Sigmoid colon (tissue), 7 donors: ENCODE results near the gene OXT. TPM values are rescaled to one million over a fixed set of nuclear protein-coding genes. Genes with fewer than 3 reads are reported as not detected.

Source experiments
- DNase-seq: peaks from one replicate; pipeline ENCODE4 v3.0.0-alpha.2; 2019
- H3K27ac ChIP-seq, 4 donors: fragments of 200-600 bp; sonication (generic); one replicate each; pipeline ENCODE4 v1.5.1; 2016 to 2019; ENCODE audit warnings: mild to moderate bottlenecking in 1 of 4
- H3K27me3 ChIP-seq, 3 donors: fragments of 200-600 bp; sonication (generic); one replicate each; pipeline ENCODE4 v1.5.1; 2019; ENCODE audit warnings: mild to moderate bottlenecking in 1 of 3
- H3K36me3 ChIP-seq, 4 donors: fragments of 200-600 bp; sonication (generic); one replicate each; pipeline ENCODE4 v1.5.1; 2016 to 2019
- H3K4me1 ChIP-seq, 4 donors: fragments of 200-600 bp; sonication (generic); one replicate each; pipeline ENCODE4 v1.5.1; 2017 to 2019
- H3K4me3 ChIP-seq, 4 donors: fragments of 200-600 bp; sonication (generic); one replicate each; pipeline ENCODE4 v1.5.1; 2017 to 2019; ENCODE audit warnings: mild to moderate bottlenecking in 2 of 4, moderate library complexity in 1 of 4
- H3K9me3 ChIP-seq, 4 donors: fragments of 200-600 bp in 3 of 4; sonication (generic) in 3 of 4; one replicate each; pipeline versions ENCODE4 v1.5.1 to v1.6.1; 2013 to 2019
- CTCF ChIP-seq, 4 experiments: fragments of 450-650 bp in 3 of 4; fragments of 200-600 bp in 1 of 4; IDR thresholded peaks; one replicate each; pipeline ENCODE4 v1.5.1; 2016 to 2019; ENCODE audit warnings: antibody characterized with exemption in 4 of 4, mild to moderate bottlenecking in 3 of 4, moderate library complexity in 2 of 4
- EP300 ChIP-seq, 4 donors: sonication (generic); formaldehyde crosslinking; IDR thresholded peaks; one replicate each; pipeline ENCODE4 v1.6.1; 2017; ENCODE audit warnings: antibody characterized with exemption in 4 of 4
- POLR2A ChIP-seq, 2 donors: fragments of 450-650 bp; IDR thresholded peaks; one replicate each; pipeline ENCODE4 v1.6.1; 2016; ENCODE audit warnings: antibody characterized with exemption in 2 of 2, mild to moderate bottlenecking in 2 of 2, moderate library complexity in 2 of 2
- POLR2AphosphoS5 ChIP-seq, 4 donors: sonication (generic); formaldehyde crosslinking; IDR thresholded peaks; one replicate each; pipeline ENCODE4 v1.6.1; 2017; ENCODE audit warnings: antibody characterized with exemption in 4 of 4
- WGBS, 2 donors: extraction: QIAGEN DNeasy Blood & Tissue Kit; methylation state at CpG; one replicate each; pipeline ENCODE4 v1.1.7; 2013; 5-methylcytosine and 5-hydroxymethylcytosine counted together
- intact Hi-C: fragments of 100-400 bp; cut with DNase I; formaldehyde crosslinking; loops from one replicate; pipeline ENCODE4 v1.15.1; 2023
- polyA plus RNA-seq, 3 donors: library from polyadenylated mRNA; stranded (reverse); fragments of 200-250 nt; gene quantifications; one replicate each; pipeline ENCODE4 v1.2.3, GENCODE V29; 2013
- total RNA-seq, 4 donors: library from RNA; depleted of rRNA; stranded (reverse); fragments of >200 nt; gene quantifications; one replicate each; pipeline ENCODE4 v1.1.0, GENCODE V29; 2016
- donor health status: healthy with polysubstance abuse.
- donor health status: Bipolar disorder and iron deficiency.
- donor health status: healthy.

OXT gene
- total and polyA plus RNA-seq, 7 donors, result 0.29 TPM; not detected in 6

GRCh38 chr20:3106185-3106584 is 34.8 kb downstream of the OXT start:
- no peaks in the 10 kb centered on the region for H3K9me3 ChIP-seq
- no peaks in the 10 kb centered on the region for H3K27me3 ChIP-seq
- intact Hi-C loops, result no loop called here
- DNase-seq, result no peak
- no peak overlapping the region for H3K27ac ChIP-seq
- TF ChIP-seq EP300 (IDR thresholded peaks at IDR 0.05) (no peak), CTCF (IDR thresholded peaks at IDR 0.05) (no peak), POLR2A (IDR thresholded peaks at IDR 0.05) (no peak)
- peaks cover 0 to 37% (median 17%) of the 10 kb centered on the region in 4 donors for H3K36me3 ChIP-seq
- no peak overlapping the region for H3K4me3 ChIP-seq
- no peaks in the 10 kb centered on the region for H3K4me1 ChIP-seq
- WGBS, 2 donors, result 95 to 97% methylated on average over 3 of the region's 3 CpGs

GRCh38 chr20:3106658-3107463 is 35.4 kb downstream of the OXT start:
- no peak for DNase-seq
- no peaks in the 10 kb centered on the region for H3K9me3 ChIP-seq
- TF ChIP-seq POLR2AphosphoS5 (IDR thresholded peaks at IDR 0.05) (no peak), EP300 (IDR thresholded peaks at IDR 0.05) (no peak), POLR2A (IDR thresholded peaks at IDR 0.05) (no peak), CTCF (IDR thresholded peaks at IDR 0.05) (no peak)
- peaks cover 0 to 42% (median 17%) of the 10 kb centered on the region in 4 donors for H3K36me3 ChIP-seq
- WGBS, 2 donors, result 71 to 87% methylated on average over 14 of the region's 14 CpGs
- intact Hi-C loops, result no loop called here
- no peak overlapping the region for H3K27ac ChIP-seq
- no peaks in the 10 kb centered on the region for H3K4me1 ChIP-seq
- no peak overlapping the region for H3K4me3 ChIP-seq
- H3K27me3 ChIP-seq, result no peaks in the 10 kb centered on the region

GRCh38 chr20:3107464-3108025 is 36.1 kb downstream of the OXT start:
- Histone ChIP-seq H3K27me3 (no peaks in the 10 kb centered on the region), H3K27ac (no peak overlapping the region), H3K4me3 (no peak overlapping the region), H3K4me1 (no peaks in the 10 kb centered on the region), H3K36me3 (peaks cover 0 to 42% (median 17%) of the 10 kb centered on the region in 4 donors), H3K9me3 (no peaks in the 10 kb centered on the region)
- 91 to 94% methylated on average over 12 of the region's 12 CpGs for WGBS, 2 donors
- no peak for DNase-seq
- no peak for TF ChIP-seq POLR2A (IDR thresholded peaks at IDR 0.05)
- no peak for TF ChIP-seq POLR2AphosphoS5 (IDR thresholded peaks at IDR 0.05)
- TF ChIP-seq CTCF (IDR thresholded peaks at IDR 0.05), result no peak
- TF ChIP-seq EP300 (IDR thresholded peaks at IDR 0.05), result no peak
- intact Hi-C loops, result no loop called here

GRCh38 chr20:3109350-3110302 is 38.2 kb downstream of the OXT start:
- H3K27ac ChIP-seq, result no peak overlapping the region
- no peak for DNase-seq
- no peaks in the 10 kb centered on the region for H3K4me1 ChIP-seq
- no peaks in the 10 kb centered on the region for H3K9me3 ChIP-seq
- no peaks in the 10 kb centered on the region for H3K27me3 ChIP-seq
- peaks cover 0 to 57% (median 17%) of the 10 kb centered on the region in 4 donors for H3K36me3 ChIP-seq
- H3K4me3 ChIP-seq, result no peak overlapping the region
- 92 to 93% methylated on average over 23 of the region's 23 CpGs for WGBS, 2 donors
- no peak for TF ChIP-seq POLR2A (IDR thresholded peaks at IDR 0.05)
- no peak for TF ChIP-seq CTCF (IDR thresholded peaks at IDR 0.05)
- TF ChIP-seq POLR2AphosphoS5 (IDR thresholded peaks at IDR 0.05), result no peak
- no peak for TF ChIP-seq EP300 (IDR thresholded peaks at IDR 0.05)
- intact Hi-C loops, result no loop called here
